ENCODE results near the gene ZNF630.

- TF ChIP-seq POLR2A (IDR thresholded peaks at IDR 0.05; ENCODE audit: low read depth, low read length) (no peak), POLR2AphosphoS5 (IDR thresholded peaks at IDR 0.05; ENCODE audit: low read depth, low read length) (no peak), TAF1 (IDR thresholded peaks at IDR 0.05; ENCODE audit: borderline replicate concordance, low read depth, low read length) (no peak)
Observed at GRCh38 chrX:48022738-48023137, 48.7 kb downstream of the ZNF630 start.

All from GM12892 (cell line).